ENCODE measurements around the gene TMEM18.

- no peak for TF ChIP-seq CTCF (IDR thresholded peaks at IDR 0.05)
- TF ChIP-seq POLR2A (IDR thresholded peaks at IDR 0.05): no peak
These were observed 21.6 kb downstream of the TMEM18 start for GRCh38 chr2:655626-656025.
